A673 (cell line): ENCODE data around the gene GALC. TPM values are rescaled to one million over a fixed set of nuclear protein-coding genes. Genes with fewer than 3 reads are reported as not detected.

Source experiments
- BruUV-seq: library from RNA; stranded (reverse); fragments of 400-500 nt; replicated peaks from 2 replicates; lab custom pipeline; 2021; lab: Mats Ljungman, UMichigan
- CTCF ChIA-PET: fragments of 300-600 bp; sonication (Branson Sonifier 250); formaldehyde crosslinking; loops from one replicate; lab custom pipeline; 2022; ENCODE audit warnings: antibody characterized with exemption; lab: Charles Lee
- POLR2A ChIA-PET: fragments of 300-600 bp; sonication (Branson Sonifier 250); formaldehyde crosslinking; loops from one replicate; lab custom pipeline; 2022; ENCODE audit warnings: antibody characterized with exemption; ENCODE audit not compliant: low non-redundant PET; lab: Charles Lee
- DNase-seq: peaks from one replicate; pipeline ENCODE4 v3.0.0-alpha.2; 2015; ENCODE audit warnings: low spot score
- H3K27ac ChIP-seq: fragments of 200-600 bp; sonication (generic); 2 replicates; pipeline ENCODE4 v1.5.1; 2016; ENCODE audit warnings: mixed run types, low read depth, mild to moderate bottlenecking, mixed read lengths, antibody characterized with exemption, low read length; ENCODE audit not compliant: poor library complexity, severe bottlenecking
- H3K27me3 ChIP-seq: fragments of 200-600 bp; sonication (generic); replicated peaks from 2 replicates; pipeline ENCODE4 v1.6.1; 2017; ENCODE audit warnings: mixed run types, low read depth, mild to moderate bottlenecking, mixed read lengths, antibody characterized with exemption, low read length; ENCODE audit not compliant: insufficient read depth, poor library complexity
- H3K36me3 ChIP-seq: fragments of 200-600 bp; sonication (generic); 2 replicates; pipeline ENCODE4 v1.6.1; 2016; ENCODE audit warnings: mixed run types, mild to moderate bottlenecking, mixed read lengths, antibody characterized with exemption, low read length; ENCODE audit not compliant: insufficient read depth, poor library complexity, severe bottlenecking
- H3K4me1 ChIP-seq: fragments of 200-600 bp; sonication (generic); 2 replicates; pipeline ENCODE4 v1.6.1; 2017; ENCODE audit warnings: mixed run types, mild to moderate bottlenecking, mixed read lengths, antibody characterized with exemption, low read length; ENCODE audit not compliant: insufficient read depth, poor library complexity, severe bottlenecking
- H3K4me3 ChIP-seq: fragments of 200-600 bp; sonication (generic); 2 replicates; pipeline ENCODE4 v1.5.1; 2016; ENCODE audit warnings: low read depth, mixed run types, mild to moderate bottlenecking, mixed read lengths, low read length; ENCODE audit not compliant: poor library complexity, severe bottlenecking
- H3K9me3 ChIP-seq: fragments of 200-600 bp; sonication (generic); 2 replicates; pipeline ENCODE4 v1.6.1; 2016; ENCODE audit warnings: mixed run types, low read depth, mild to moderate bottlenecking, mixed read lengths, antibody characterized with exemption, low read length; ENCODE audit not compliant: poor library complexity, severe bottlenecking
- CTCF ChIP-seq: fragments of 300-800, 200-600 bp; sonication (generic); conservative IDR thresholded peaks from 2 replicates; pipeline ENCODE4 v1.5.1; 2017; ENCODE audit warnings: low read depth, mild to moderate bottlenecking, antibody characterized with exemption, low read length, moderate library complexity, mixed read lengths
- EZH2 ChIP-seq: fragments of 200-600 bp; sonication (generic); IDR thresholded peaks from 2 replicates; pipeline ENCODE4 v1.6.1; 2017; ENCODE audit warnings: borderline replicate concordance, low read depth, mild to moderate bottlenecking, mixed read lengths, antibody characterized with exemption, low read length; ENCODE audit not compliant: poor library complexity, severe bottlenecking
- intact Hi-C: fragments of 100-400 bp; cut with micrococcal nuclease; formaldehyde crosslinking; loops from one replicate; pipeline ENCODE4 v1.10.0; 2022; ENCODE audit not compliant: unreplicated experiment
- total RNA-seq: library from RNA; stranded (reverse); gene quantifications from 2 replicates; pipeline ENCODE4 v1.2.3, GENCODE V29; 2021

Gene GALC
- total RNA-seq, 1 experiment from 2014 or later, result 11.5 TPM

GRCh38 chr14:88032373-88032772, 39.4 kb upstream of the GALC start:
- no peak overlapping the region for H3K4me3 ChIP-seq
- H3K4me1 ChIP-seq, result no peaks in the 10 kb centered on the region
- ChIA-PET POLR2A (no interaction called here), CTCF (no interaction called here)
- no peaks in the 10 kb centered on the region for H3K9me3 ChIP-seq
- BruUV-seq, result no TSS peak
- intact Hi-C loops, result no loop called here
- TF ChIP-seq CTCF (no peak), EZH2 (no peak)
- H3K27ac ChIP-seq, result no peak overlapping the region
- no peaks in the 10 kb centered on the region for H3K36me3 ChIP-seq
- peaks cover 5% of the 10 kb centered on the region for H3K27me3 ChIP-seq
- no peak for DNase-seq

GRCh38 chr14:88030892-88031291, 37.9 kb upstream of the GALC start:
- Histone ChIP-seq H3K27me3 (peaks cover 10% of the 10 kb centered on the region), H3K27ac (no peak overlapping the region), H3K9me3 (no peaks in the 10 kb centered on the region), H3K4me1 (no peaks in the 10 kb centered on the region), H3K36me3 (no peaks in the 10 kb centered on the region), H3K4me3 (no peak overlapping the region)
- ChIA-PET POLR2A (no interaction called here), CTCF (no interaction called here)
- no peak for DNase-seq
- TF ChIP-seq CTCF (no peak), EZH2 (no peak)
- intact Hi-C loops, result no loop called here
- no TSS peak for BruUV-seq

- intact Hi-C loops, result no loop called here
- H3K4me1 ChIP-seq, result no peaks in the 10 kb centered on the region
- peaks cover 17% of the 10 kb centered on the region for H3K27me3 ChIP-seq
- no TSS peak for BruUV-seq
- no peak for TF ChIP-seq CTCF
- no peak for TF ChIP-seq EZH2
- no peak overlapping the region for H3K27ac ChIP-seq
- no peak overlapping the region for H3K4me3 ChIP-seq
- DNase-seq, result no peak
- ChIA-PET POLR2A (no interaction called here), CTCF (no interaction called here)
- no peaks in the 10 kb centered on the region for H3K36me3 ChIP-seq
- no peaks in the 10 kb centered on the region for H3K9me3 ChIP-seq
Observed at GRCh38 chr14:88030079-88030478, 37.1 kb upstream of the GALC start.
